HepG2 (cell line): ENCODE results near the gene TBC1D24. TPM values are rescaled to one million over a fixed set of nuclear protein-coding genes. Genes with fewer than 3 reads are reported as not detected.
A peak's percentile ranks its signal among the peaks of the same experiment; 100 is the strongest.

ENCODE experiments used
- AHR ChIP-seq: IDR thresholded peaks from 2 replicates; pipeline ENCODE4 v1.6.1; 2018; ENCODE audit warnings: missing genetic modification reagents, missing compliant biosample characterization
- CREB1 ChIP-seq, 2 experiments: fragments of 450-650 bp in 1 of 2; IDR thresholded peaks; 2 replicates each; pipeline ENCODE4 v1.6.1; 2016 to 2017; ENCODE audit warnings: control low read depth in 1 of 2, mild to moderate bottlenecking in 1 of 2, missing compliant biosample characterization in 1 of 2, missing genetic modification characterization in 1 of 2
- FOXK1 ChIP-seq: sonication (generic); formaldehyde crosslinking; IDR thresholded peaks from 2 replicates; pipeline ENCODE4 v1.4.0; 2020; ENCODE audit warnings: low read depth, missing genetic modification reagents, borderline replicate concordance
- KLF16 ChIP-seq, 2 experiments: sonication (generic) in 1 of 2; formaldehyde crosslinking in 1 of 2; IDR thresholded peaks; 2 replicates each; pipeline versions ENCODE4 v1.6.1 to v1.8.0; 2016 to 2023; ENCODE audit warnings: missing genetic modification reagents in 2 of 2, missing compliant biosample characterization in 1 of 2
- NONO ChIP-seq, 2 experiments: fragments of 450-650 bp in 1 of 2; sonication (generic) in 1 of 2; formaldehyde crosslinking in 1 of 2; IDR thresholded peaks in 1 of 2; conservative IDR thresholded peaks in 1 of 2; 2 replicates each; pipeline versions ENCODE4 v1.6.1 to v1.8.0; 2017 to 2022; ENCODE audit warnings: mild to moderate bottlenecking in 1 of 2, missing genetic modification reagents in 1 of 2, moderate library complexity in 1 of 2
- POGZ ChIP-seq: sonication (generic); formaldehyde crosslinking; IDR thresholded peaks from 2 replicates; pipeline ENCODE4 v1.4.0; 2020; ENCODE audit warnings: mild to moderate bottlenecking, missing genetic modification reagents
- SIX1 ChIP-seq: sonication (generic); formaldehyde crosslinking; IDR thresholded peaks from 2 replicates; pipeline ENCODE4 v1.4.0; 2020; ENCODE audit warnings: missing genetic modification reagents, borderline replicate concordance
- SOX5 ChIP-seq: IDR thresholded peaks from 2 replicates; pipeline ENCODE4 v1.6.1; 2016; ENCODE audit warnings: borderline replicate concordance
- ZMYM3 ChIP-seq: sonication (generic); formaldehyde crosslinking; IDR thresholded peaks from 2 replicates; pipeline ENCODE4 v1.5.1; 2020; ENCODE audit warnings: mild to moderate bottlenecking, missing genetic modification reagents
- ZNF124 ChIP-seq: sonication (generic); formaldehyde crosslinking; IDR thresholded peaks from 2 replicates; pipeline ENCODE4 v1.4.0; 2020; ENCODE audit warnings: missing genetic modification reagents
- ZNF326 ChIP-seq: sonication (generic); formaldehyde crosslinking; IDR thresholded peaks from 2 replicates; pipeline ENCODE4 v1.4.0; 2020; ENCODE audit warnings: missing genetic modification reagents, borderline replicate concordance
- ZNF766 ChIP-seq: sonication (generic); formaldehyde crosslinking; IDR thresholded peaks from 2 replicates; pipeline ENCODE4 v1.5.0; 2020; ENCODE audit warnings: missing genetic modification reagents, borderline replicate concordance
- polyA plus RNA-seq, 8 experiments: library from polyadenylated mRNA; depleted of rRNA in 3 of 8; stranded (reverse) in 7 of 8; unstranded in 1 of 8; fragments of >200 nt; fragmentation: Illumina TruSeq in 4 of 8; extraction: Trizol in 4 of 8; gene quantifications; 2 replicates each; pipeline versions ENCODE4 v1.2.1 to v1.2.3, GENCODE V29; 2011 to 2016; ENCODE audit warnings: low read depth in 4 of 8, missing spikeins in 1 of 8, mixed read lengths in 1 of 8; ENCODE audit not compliant: insufficient read depth in 1 of 8
- total RNA-seq, 5 experiments: library from RNA; depleted of rRNA; stranded (reverse); fragments of >200 nt; fragmentation: Illumina TruSeq; extraction: Trizol; gene quantifications; 2 replicates each; pipeline ENCODE4 v1.2.3, GENCODE V29; 2016; ENCODE audit warnings: low read depth in 1 of 5
- TF ChIP-seq, protein P1 (sequence below): conservative IDR thresholded peaks from 2 replicates; pipeline ENCODE4 v1.6.1; 2018; ENCODE audit warnings: missing genetic modification reagents
- TF ChIP-seq, protein P2 (sequence below): sonication (generic); formaldehyde crosslinking; IDR thresholded peaks from 2 replicates; pipeline ENCODE4 v1.5.0; 2020; ENCODE audit warnings: mild to moderate bottlenecking, missing genetic modification reagents, borderline replicate concordance
- TF ChIP-seq, protein P3 (sequence below): sonication (generic); formaldehyde crosslinking; IDR thresholded peaks from 2 replicates; pipeline ENCODE4 v1.5.1; 2020; ENCODE audit warnings: missing genetic modification reagents, mild to moderate bottlenecking, borderline replicate concordance
- TF ChIP-seq, protein P4 (sequence below): IDR thresholded peaks from 2 replicates; pipeline ENCODE4 v1.4.0; 2020; ENCODE audit warnings: mild to moderate bottlenecking, missing genetic modification reagents
- TF ChIP-seq, protein P5 (sequence below): sonication (generic); formaldehyde crosslinking; IDR thresholded peaks from 2 replicates; pipeline ENCODE4 v1.8.0; 2022; ENCODE audit warnings: mild to moderate bottlenecking, missing genetic modification reagents, moderate library complexity

The TBC1D24 gene
- total and polyA plus RNA-seq, 2 of the 13 experiments (the other 11 are each of a cell fraction or from before 2014, with no cell fraction given), result 7.7 to 13.7 TPM

DNA sequence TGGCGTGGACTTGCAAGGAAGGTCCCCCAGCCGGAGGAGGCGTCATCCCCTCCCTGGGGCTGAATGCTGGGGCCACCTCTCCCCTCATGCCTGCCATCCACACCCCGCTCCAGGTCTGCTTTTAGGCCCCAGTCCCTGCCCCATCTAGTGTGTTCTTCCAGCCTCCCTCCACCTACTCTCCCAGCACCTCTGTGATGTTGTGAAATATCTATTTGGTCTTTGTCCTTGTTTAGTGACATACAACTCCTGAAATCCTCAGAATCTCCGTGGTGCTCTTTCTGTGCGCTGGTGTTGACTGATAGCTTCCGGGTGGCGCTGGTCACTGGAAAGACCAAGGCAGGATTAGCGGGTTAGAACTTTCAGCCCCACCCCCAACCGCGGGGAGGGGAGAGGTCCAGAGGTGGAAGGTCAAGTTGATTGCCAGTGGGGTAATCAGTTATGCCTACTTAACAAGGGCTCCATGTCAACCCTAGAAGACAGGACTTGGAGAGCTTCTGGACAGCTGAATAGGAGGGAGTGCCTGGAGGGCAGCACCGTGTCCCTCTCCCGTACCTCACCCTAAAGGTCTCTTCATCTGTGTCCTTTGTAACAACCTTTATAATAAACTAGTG is 10.1 kb downstream of the TBC1D24 start (continued):
- TF ChIP-seq, protein P1, sequence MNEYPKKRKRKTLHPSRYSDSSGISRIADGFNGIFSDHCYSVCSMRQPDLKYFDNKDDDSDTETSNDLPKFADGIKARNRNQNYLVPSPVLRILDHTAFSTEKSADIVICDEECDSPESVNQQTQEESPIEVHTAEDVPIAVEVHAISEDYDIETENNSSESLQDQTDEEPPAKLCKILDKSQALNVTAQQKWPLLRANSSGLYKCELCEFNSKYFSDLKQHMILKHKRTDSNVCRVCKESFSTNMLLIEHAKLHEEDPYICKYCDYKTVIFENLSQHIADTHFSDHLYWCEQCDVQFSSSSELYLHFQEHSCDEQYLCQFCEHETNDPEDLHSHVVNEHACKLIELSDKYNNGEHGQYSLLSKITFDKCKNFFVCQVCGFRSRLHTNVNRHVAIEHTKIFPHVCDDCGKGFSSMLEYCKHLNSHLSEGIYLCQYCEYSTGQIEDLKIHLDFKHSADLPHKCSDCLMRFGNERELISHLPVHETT (CRISPR knock-in tag), result peak; percentile 47; the same call in 1 of the 2 replicates
- TF ChIP-seq, protein P2, sequence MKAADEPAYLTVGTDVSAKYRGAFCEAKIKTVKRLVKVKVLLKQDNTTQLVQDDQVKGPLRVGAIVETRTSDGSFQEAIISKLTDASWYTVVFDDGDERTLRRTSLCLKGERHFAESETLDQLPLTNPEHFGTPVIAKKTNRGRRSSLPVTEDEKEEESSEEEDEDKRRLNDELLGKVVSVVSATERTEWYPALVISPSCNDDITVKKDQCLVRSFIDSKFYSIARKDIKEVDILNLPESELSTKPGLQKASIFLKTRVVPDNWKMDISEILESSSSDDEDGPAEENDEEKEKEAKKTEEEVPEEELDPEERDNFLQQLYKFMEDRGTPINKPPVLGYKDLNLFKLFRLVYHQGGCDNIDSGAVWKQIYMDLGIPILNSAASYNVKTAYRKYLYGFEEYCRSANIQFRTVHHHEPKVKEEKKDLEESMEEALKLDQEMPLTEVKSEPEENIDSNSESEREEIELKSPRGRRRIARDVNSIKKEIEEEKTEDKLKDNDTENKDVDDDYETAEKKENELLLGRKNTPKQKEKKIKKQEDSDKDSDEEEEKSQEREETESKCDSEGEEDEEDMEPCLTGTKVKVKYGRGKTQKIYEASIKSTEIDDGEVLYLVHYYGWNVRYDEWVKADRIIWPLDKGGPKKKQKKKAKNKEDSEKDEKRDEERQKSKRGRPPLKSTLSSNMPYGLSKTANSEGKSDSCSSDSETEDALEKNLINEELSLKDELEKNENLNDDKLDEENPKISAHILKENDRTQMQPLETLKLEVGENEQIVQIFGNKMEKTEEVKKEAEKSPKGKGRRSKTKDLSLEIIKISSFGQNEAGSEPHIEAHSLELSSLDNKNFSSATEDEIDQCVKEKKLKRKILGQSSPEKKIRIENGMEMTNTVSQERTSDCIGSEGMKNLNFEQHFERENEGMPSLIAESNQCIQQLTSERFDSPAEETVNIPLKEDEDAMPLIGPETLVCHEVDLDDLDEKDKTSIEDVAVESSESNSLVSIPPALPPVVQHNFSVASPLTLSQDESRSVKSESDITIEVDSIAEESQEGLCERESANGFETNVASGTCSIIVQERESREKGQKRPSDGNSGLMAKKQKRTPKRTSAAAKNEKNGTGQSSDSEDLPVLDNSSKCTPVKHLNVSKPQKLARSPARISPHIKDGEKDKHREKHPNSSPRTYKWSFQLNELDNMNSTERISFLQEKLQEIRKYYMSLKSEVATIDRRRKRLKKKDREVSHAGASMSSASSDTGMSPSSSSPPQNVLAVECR (CRISPR knock-in tag), result peak; percentile 80; the same call in 1 of the 2 replicates
- TF ChIP-seq CREB1 (IDR thresholded peaks at IDR 0.05) (no peak), CREB1 (CRISPR knock-in tag; IDR thresholded peaks at IDR 0.05) (peak; percentile 83), KLF16 (CRISPR knock-in tag; IDR thresholded peaks at IDR 0.05) (peak in 1 of 2 experiments; percentile 80; a peak in 1 of 4 replicates), ZNF766 (CRISPR knock-in tag) (peak; percentile 68; the same call in 1 of the 2 replicates), FOXK1 (CRISPR knock-in tag) (peak; percentile 67; the same call in 1 of the 2 replicates), SOX5 (CRISPR knock-in tag) (peak; percentile 83), AHR (CRISPR knock-in tag) (no peak), SIX1 (CRISPR knock-in tag) (peak; percentile 71; the same call in 1 of the 2 replicates), ZMYM3 (CRISPR knock-in tag) (peak; percentile 15; the same call in 1 of the 2 replicates), ZNF326 (CRISPR knock-in tag) (no peak), ZNF124 (CRISPR knock-in tag) (peak; percentile 78; the same call in 1 of the 2 replicates), POGZ (CRISPR knock-in tag) (0 out of 2 replicates have a peak, but pooled peaks have one; percentile 38), NONO (IDR thresholded peaks at IDR 0.05) (no peak), NONO (CRISPR knock-in tag; conservative IDR thresholded peaks at IDR 0.05) (peak; percentile 92)
- TF ChIP-seq, protein P3, sequence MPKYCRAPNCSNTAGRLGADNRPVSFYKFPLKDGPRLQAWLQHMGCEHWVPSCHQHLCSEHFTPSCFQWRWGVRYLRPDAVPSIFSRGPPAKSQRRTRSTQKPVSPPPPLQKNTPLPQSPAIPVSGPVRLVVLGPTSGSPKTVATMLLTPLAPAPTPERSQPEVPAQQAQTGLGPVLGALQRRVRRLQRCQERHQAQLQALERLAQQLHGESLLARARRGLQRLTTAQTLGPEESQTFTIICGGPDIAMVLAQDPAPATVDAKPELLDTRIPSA (CRISPR knock-in tag), result no peak
- TF ChIP-seq, protein P4, sequence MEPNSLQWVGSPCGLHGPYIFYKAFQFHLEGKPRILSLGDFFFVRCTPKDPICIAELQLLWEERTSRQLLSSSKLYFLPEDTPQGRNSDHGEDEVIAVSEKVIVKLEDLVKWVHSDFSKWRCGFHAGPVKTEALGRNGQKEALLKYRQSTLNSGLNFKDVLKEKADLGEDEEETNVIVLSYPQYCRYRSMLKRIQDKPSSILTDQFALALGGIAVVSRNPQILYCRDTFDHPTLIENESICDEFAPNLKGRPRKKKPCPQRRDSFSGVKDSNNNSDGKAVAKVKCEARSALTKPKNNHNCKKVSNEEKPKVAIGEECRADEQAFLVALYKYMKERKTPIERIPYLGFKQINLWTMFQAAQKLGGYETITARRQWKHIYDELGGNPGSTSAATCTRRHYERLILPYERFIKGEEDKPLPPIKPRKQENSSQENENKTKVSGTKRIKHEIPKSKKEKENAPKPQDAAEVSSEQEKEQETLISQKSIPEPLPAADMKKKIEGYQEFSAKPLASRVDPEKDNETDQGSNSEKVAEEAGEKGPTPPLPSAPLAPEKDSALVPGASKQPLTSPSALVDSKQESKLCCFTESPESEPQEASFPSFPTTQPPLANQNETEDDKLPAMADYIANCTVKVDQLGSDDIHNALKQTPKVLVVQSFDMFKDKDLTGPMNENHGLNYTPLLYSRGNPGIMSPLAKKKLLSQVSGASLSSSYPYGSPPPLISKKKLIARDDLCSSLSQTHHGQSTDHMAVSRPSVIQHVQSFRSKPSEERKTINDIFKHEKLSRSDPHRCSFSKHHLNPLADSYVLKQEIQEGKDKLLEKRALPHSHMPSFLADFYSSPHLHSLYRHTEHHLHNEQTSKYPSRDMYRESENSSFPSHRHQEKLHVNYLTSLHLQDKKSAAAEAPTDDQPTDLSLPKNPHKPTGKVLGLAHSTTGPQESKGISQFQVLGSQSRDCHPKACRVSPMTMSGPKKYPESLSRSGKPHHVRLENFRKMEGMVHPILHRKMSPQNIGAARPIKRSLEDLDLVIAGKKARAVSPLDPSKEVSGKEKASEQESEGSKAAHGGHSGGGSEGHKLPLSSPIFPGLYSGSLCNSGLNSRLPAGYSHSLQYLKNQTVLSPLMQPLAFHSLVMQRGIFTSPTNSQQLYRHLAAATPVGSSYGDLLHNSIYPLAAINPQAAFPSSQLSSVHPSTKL, result peak; percentile 82
- TF ChIP-seq, protein P5, sequence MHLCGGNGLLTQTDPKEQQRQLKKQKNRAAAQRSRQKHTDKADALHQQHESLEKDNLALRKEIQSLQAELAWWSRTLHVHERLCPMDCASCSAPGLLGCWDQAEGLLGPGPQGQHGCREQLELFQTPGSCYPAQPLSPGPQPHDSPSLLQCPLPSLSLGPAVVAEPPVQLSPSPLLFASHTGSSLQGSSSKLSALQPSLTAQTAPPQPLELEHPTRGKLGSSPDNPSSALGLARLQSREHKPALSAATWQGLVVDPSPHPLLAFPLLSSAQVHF (CRISPR knock-in tag), result no peak
